Tibial artery (tissue), 4 donors: ENCODE measurements around the gene PLD5.

Experiments
- DNase-seq, 2 donors: peaks; one replicate each; pipeline ENCODE4 v3.0.0-alpha.2; 2019
- H3K27ac ChIP-seq, 2 donors: fragments of 200-600 bp; sonication (generic) in 1 of 2; 1 replicate in 1 of 2; 2 replicates in 1 of 2; pipeline ENCODE4 v1.5.1; 2018 to 2019; ENCODE audit warnings: mild to moderate bottlenecking in 1 of 2
- H3K27me3 ChIP-seq, 2 donors: fragments of 200-600 bp; sonication (generic) in 1 of 2; one replicate each; pipeline versions ENCODE4 v1.5.1 to v1.6.0; 2016 to 2019
- H3K36me3 ChIP-seq, 3 donors: fragments of 200-600 bp; sonication (generic) in 2 of 3; one replicate each; pipeline ENCODE4 v1.5.1; 2016 to 2019; ENCODE audit warnings: mild to moderate bottlenecking in 2 of 3
- H3K4me1 ChIP-seq, 4 donors: fragments of 200-600 bp; sonication (generic) in 2 of 4; 1 replicate in 3 of 4; 2 replicates in 1 of 4; pipeline ENCODE4 v1.5.1; 2016 to 2019
- H3K4me3 ChIP-seq, 2 donors: fragments of 200-600 bp; sonication (generic) in 1 of 2; 1 replicate in 1 of 2; 2 replicates in 1 of 2; pipeline ENCODE4 v1.5.1; 2018 to 2019; ENCODE audit warnings: mild to moderate bottlenecking in 2 of 2
- H3K9me3 ChIP-seq, 3 donors: fragments of 200-600 bp; sonication (generic) in 1 of 3; one replicate each; pipeline ENCODE4 v1.5.1; 2016 to 2019
- CTCF ChIP-seq, 2 experiments: fragments of 200-600 bp in 1 of 2; fragments of 450-650 bp in 1 of 2; IDR thresholded peaks; one replicate each; pipeline ENCODE4 v1.5.1; 2017 to 2019; ENCODE audit warnings: antibody characterized with exemption in 2 of 2, mild to moderate bottlenecking in 1 of 2, moderate library complexity in 1 of 2
- intact Hi-C: fragments of 100-400 bp; cut with DNase I; formaldehyde crosslinking; loops from one replicate; pipeline ENCODE4 v1.15.0; 2023; ENCODE audit warnings: low total_unique reads

Gene PLD5

DNA sequence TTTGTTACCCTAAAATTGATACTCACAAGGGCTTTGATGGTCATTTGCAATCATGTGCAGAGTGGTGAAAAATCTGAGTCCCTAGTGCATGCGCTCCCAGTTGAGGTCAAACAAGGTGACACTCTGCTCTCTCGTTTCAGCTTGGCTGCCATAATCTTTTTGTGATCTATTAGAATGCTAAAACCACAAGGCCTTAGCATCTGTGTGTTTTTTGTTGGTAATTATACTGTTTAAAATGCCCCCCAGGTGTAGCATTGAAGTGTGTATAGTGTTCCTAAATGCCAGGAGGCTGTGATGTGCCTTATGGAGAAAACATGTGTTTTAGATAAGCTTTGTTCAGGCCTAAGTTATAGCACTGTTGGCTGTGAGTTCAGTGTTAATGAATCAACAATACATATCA is 89.3 kb downstream of the PLD5 start:
- DNase-seq: no peak
- H3K4me3 ChIP-seq: no peak overlapping the region
- H3K27me3 ChIP-seq: no peaks in the 10 kb centered on the region
- intact Hi-C loops: no loop called here
- H3K36me3 ChIP-seq: no peaks in the 10 kb centered on the region
- TF ChIP-seq CTCF (IDR thresholded peaks at IDR 0.05): no peak
- no peaks in the 10 kb centered on the region for H3K4me1 ChIP-seq
- peaks cover 0 to under 1% (median 0%) of the 10 kb centered on the region in 3 donors for H3K9me3 ChIP-seq
- H3K27ac ChIP-seq: no peak overlapping the region

DNA sequence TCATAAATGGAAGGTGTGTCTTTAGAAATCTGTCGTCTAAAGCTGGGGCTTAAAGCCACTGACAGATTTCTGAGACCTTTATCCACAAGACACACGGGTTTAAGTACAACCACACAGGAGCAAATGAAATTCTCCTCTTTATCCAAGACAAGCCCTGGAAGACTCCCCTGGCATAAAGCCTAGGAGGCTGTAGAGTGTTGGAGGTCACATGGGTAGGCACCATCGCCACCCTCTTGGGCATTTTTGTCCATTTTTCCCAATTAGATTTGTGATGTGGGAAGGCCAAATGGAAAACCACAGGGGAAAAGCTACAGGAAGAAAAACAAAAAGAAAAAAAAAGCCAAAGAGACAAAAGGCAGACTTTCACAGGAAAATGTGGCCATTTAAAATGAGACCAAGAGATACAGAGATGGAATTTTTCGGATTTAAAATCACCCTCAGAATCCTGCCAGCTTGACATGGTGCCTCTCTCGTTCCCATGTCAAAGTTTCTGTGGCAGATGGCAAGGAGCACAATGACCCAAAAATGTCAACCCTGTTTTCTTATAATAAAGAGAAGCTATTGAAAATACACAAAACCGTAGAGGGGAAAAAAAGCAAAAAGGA is 91.9 kb downstream of the PLD5 start:
- no peak for DNase-seq
- peaks cover 0 to 3% (median 0%) of the 10 kb centered on the region in 3 donors for H3K9me3 ChIP-seq
- no peaks in the 10 kb centered on the region for H3K27me3 ChIP-seq
- H3K36me3 ChIP-seq: no peaks in the 10 kb centered on the region
- no peak for TF ChIP-seq CTCF (IDR thresholded peaks at IDR 0.05)
- H3K27ac ChIP-seq: no peak overlapping the region
- peaks cover 0 to 9% (median 0%) of the 10 kb centered on the region in 4 donors for H3K4me1 ChIP-seq
- H3K4me3 ChIP-seq: no peak overlapping the region
- intact Hi-C loops: no loop called here

- H3K4me3 ChIP-seq: no peak overlapping the region
- H3K27me3 ChIP-seq: no peaks in the 10 kb centered on the region
- H3K36me3 ChIP-seq: no peaks in the 10 kb centered on the region
- peaks cover 0 to 9% (median 0%) of the 10 kb centered on the region in 4 donors for H3K4me1 ChIP-seq
- intact Hi-C loops: no loop called here
- H3K27ac ChIP-seq: no peak overlapping the region
- peaks cover 0 to 3% (median 0%) of the 10 kb centered on the region in 3 donors for H3K9me3 ChIP-seq
- DNase-seq: no peak
- TF ChIP-seq CTCF (IDR thresholded peaks at IDR 0.05): no peak
These were observed 92.7 kb downstream of the PLD5 start for GRCh38 chr1:242431786-242432185.

GRCh38 chr1:242430956-242431355 is 93.5 kb downstream of the PLD5 start:
- intact Hi-C loops: no loop called here
- no peak overlapping the region for H3K27ac ChIP-seq
- H3K9me3 ChIP-seq: peaks cover 0 to 3% (median 0%) of the 10 kb centered on the region in 3 donors
- no peaks in the 10 kb centered on the region for H3K36me3 ChIP-seq
- H3K4me3 ChIP-seq: no peak overlapping the region
- peaks cover 0 to 9% (median 0%) of the 10 kb centered on the region in 4 donors for H3K4me1 ChIP-seq
- H3K27me3 ChIP-seq: no peaks in the 10 kb centered on the region
- no peak for TF ChIP-seq CTCF (IDR thresholded peaks at IDR 0.05)
- no peak for DNase-seq

- no peak overlapping the region for H3K4me3 ChIP-seq
- intact Hi-C loops: no loop called here
- H3K4me1 ChIP-seq: peaks cover 0 to 9% (median 0%) of the 10 kb centered on the region in 4 donors
- no peak overlapping the region for H3K27ac ChIP-seq
- no peak for DNase-seq
- H3K9me3 ChIP-seq: peaks cover 0 to 3% (median 0%) of the 10 kb centered on the region in 3 donors
- H3K36me3 ChIP-seq: no peaks in the 10 kb centered on the region
- no peaks in the 10 kb centered on the region for H3K27me3 ChIP-seq
- no peak for TF ChIP-seq CTCF (IDR thresholded peaks at IDR 0.05)
These were observed 95.9 kb downstream of the PLD5 start for GRCh38 chr1:242428399-242429190.
